ENCODE measurements around the gene PLEKHG3.

DNA sequence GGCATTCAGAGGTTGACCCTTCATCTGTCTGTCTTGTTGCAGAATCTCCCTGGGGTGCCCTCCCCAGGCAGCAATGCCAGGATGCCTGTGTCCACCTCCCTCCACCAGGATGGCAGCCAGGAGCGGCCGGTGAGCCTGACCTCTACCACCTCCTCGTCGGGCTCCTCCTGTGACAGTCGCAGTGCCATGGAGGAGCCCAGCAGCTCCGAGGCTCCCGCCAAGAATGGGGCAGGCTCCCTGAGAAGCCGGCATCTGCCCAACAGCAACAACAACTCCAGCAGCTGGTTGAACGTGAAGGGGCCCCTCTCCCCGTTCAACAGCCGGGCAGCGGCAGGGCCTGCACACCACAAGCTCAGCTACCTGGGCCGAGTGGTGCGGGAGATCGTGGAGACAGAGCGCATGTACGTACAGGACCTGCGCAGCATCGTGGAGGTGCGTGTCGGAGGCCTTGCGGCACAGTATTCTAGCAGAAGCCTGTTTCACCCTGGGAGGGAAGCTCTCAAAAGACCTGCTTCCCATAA lies 23.4 kb downstream of the PLEKHG3 start:
- TF ChIP-seq, protein P1, sequence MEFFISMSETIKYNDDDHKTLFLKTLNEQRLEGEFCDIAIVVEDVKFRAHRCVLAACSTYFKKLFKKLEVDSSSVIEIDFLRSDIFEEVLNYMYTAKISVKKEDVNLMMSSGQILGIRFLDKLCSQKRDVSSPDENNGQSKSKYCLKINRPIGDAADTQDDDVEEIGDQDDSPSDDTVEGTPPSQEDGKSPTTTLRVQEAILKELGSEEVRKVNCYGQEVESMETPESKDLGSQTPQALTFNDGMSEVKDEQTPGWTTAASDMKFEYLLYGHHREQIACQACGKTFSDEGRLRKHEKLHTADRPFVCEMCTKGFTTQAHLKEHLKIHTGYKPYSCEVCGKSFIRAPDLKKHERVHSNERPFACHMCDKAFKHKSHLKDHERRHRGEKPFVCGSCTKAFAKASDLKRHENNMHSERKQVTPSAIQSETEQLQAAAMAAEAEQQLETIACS (CRISPR knock-in tag; IDR thresholded peaks at IDR 0.05), result no peak
- TF ChIP-seq POLR2AphosphoS5 (IDR thresholded peaks at IDR 0.05; ENCODE audit: low read depth, low read length) (no peak), ZNF124 (CRISPR knock-in tag; IDR thresholded peaks at IDR 0.05) (no peak), ZNF33B (CRISPR knock-in tag; IDR thresholded peaks at IDR 0.05) (no peak), CENPT (CRISPR knock-in tag; IDR thresholded peaks at IDR 0.05; ENCODE audit: low read depth) (no peak)
